ENCODE results near the gene NDUFB6.
"Not testable (repeated sequence)": the region's sequence is repeated elsewhere in the genome, so short reads cannot be mapped to it uniquely, and the experiment has no call there.

Gene NDUFB6

GRCh38 chr9:32533816-32534215 lies 39.1 kb downstream of the NDUFB6 start:
- POLR2A ChIA-PET, result no interaction called here
- CTCF ChIA-PET, result no interaction called here
- TF ChIP-seq TARDBP (IDR thresholded peaks at IDR 0.05), result no peak
- TF ChIP-seq SP1 (IDR thresholded peaks at IDR 0.05), result no peak
- no peak for TF ChIP-seq PKNOX1 (IDR thresholded peaks at IDR 0.05)
- no peak for TF ChIP-seq ELF4 (IDR thresholded peaks at IDR 0.05)
- TF ChIP-seq LEF1 (IDR thresholded peaks at IDR 0.05; ENCODE audit: borderline replicate concordance), result no peak
- DNase-seq (ENCODE audit: extremely low spot score), result no peak

GRCh38 chr9:32533336-32533735 lies 39.6 kb downstream of the NDUFB6 start:
- no peak for DNase-seq (ENCODE audit: extremely low spot score)
- no peak for TF ChIP-seq FOXM1 (IDR thresholded peaks at IDR 0.05; ENCODE audit: borderline replicate concordance)
- TF ChIP-seq TARDBP (IDR thresholded peaks at IDR 0.05), result no peak
- TF ChIP-seq FOXA1 (IDR thresholded peaks at IDR 0.05), result no peak
- TF ChIP-seq FOXK2 (IDR thresholded peaks at IDR 0.05), result no peak
- TF ChIP-seq CTBP1 (IDR thresholded peaks at IDR 0.05; ENCODE audit: borderline replicate concordance), result no peak
- POLR2A ChIA-PET, result no interaction called here
- CTCF ChIA-PET, result no interaction called here

GRCh38 chr9:32526707-32527048 lies 46.3 kb downstream of the NDUFB6 start:
- POLR2A ChIA-PET, result interaction anchor here (1.4 kb wide), 2 partner anchors 25 to 142 kb away, joined by 3 to 7 read pairs; partner anchors contain the start of genes ACO1 and SMIM27
- TF ChIP-seq ZNF384 (IDR thresholded peaks at IDR 0.05) (peak; percentile 77; the same call in 1 of the 2 replicates), ARNT (IDR thresholded peaks at IDR 0.05) (no peak)
- CTCF ChIA-PET, result interaction anchor here (0.6 to 2.8 kb wide), 5 partner anchors 11 to 540 kb away, joined by 3 to 18 read pairs (median 5); no protein-coding TSS in a partner anchor
- no peak for DNase-seq (ENCODE audit: extremely low spot score)

- ChIA-PET POLR2A (interaction anchor here (1.4 kb wide), 2 partner anchors 26 to 142 kb away, joined by 3 to 7 read pairs; partner anchors contain the start of genes ACO1 and SMIM27), CTCF (interaction anchor here (0.6 to 2.8 kb wide), 6 partner anchors 10 to 541 kb away, joined by 3 to 18 read pairs (median 4); no protein-coding TSS in a partner anchor)
- peak; percentile 66 for DNase-seq (ENCODE audit: extremely low spot score)
- TF ChIP-seq BHLHE40 (IDR thresholded peaks at IDR 0.05; ENCODE audit: borderline replicate concordance) (no peak), L3MBTL2 (conservative IDR thresholded peaks at IDR 0.05) (0 out of 2 replicates have a peak, but pooled peaks have one; percentile 22), FOXK2 (IDR thresholded peaks at IDR 0.05) (no peak; the same call in 1 of the 2 replicates), PKNOX1 (IDR thresholded peaks at IDR 0.05) (peak; percentile 71)
Observed at GRCh38 chr9:32526041-32526706, 46.8 kb downstream of the NDUFB6 start, which contains the start of gene RIGI. Gene RIGI, minus strand, starts transcription at chr9:32526196. Its CDS starts 30 bp downstream, at chr9:32526166.

- TF ChIP-seq SP1 (IDR thresholded peaks at IDR 0.05) (no peak), FOXM1 (IDR thresholded peaks at IDR 0.05; ENCODE audit: borderline replicate concordance) (no peak), FOXK2 (IDR thresholded peaks at IDR 0.05) (no peak), ZNF384 (IDR thresholded peaks at IDR 0.05) (no peak), PKNOX1 (IDR thresholded peaks at IDR 0.05) (no peak), ELF4 (IDR thresholded peaks at IDR 0.05) (no peak), HDGF (IDR thresholded peaks at IDR 0.05; ENCODE audit: borderline replicate concordance) (no peak), SUZ12 (IDR thresholded peaks at IDR 0.05) (no peak), L3MBTL2 (conservative IDR thresholded peaks at IDR 0.05) (no peak), NFRKB (IDR thresholded peaks at IDR 0.05) (no peak), BHLHE40 (IDR thresholded peaks at IDR 0.05; ENCODE audit: borderline replicate concordance) (no peak), FOXA1 (IDR thresholded peaks at IDR 0.05) (no peak), TARDBP (IDR thresholded peaks at IDR 0.05) (no peak), CTBP1 (IDR thresholded peaks at IDR 0.05; ENCODE audit: borderline replicate concordance) (no peak), LEF1 (IDR thresholded peaks at IDR 0.05; ENCODE audit: borderline replicate concordance) (no peak), ARNT (IDR thresholded peaks at IDR 0.05) (no peak)
- POLR2A ChIA-PET, result interaction anchor here (0.7 to 1.4 kb wide), 3 partner anchors 25 to 141 kb away, joined by 3 to 7 read pairs (median 3); partner anchors contain the start of genes ACO1 and SMIM27
- CTCF ChIA-PET, result interaction anchor here (1.0 to 2.8 kb wide), 2 partner anchors 54 to 146 kb away, joined by 3 to 18 read pairs; no protein-coding TSS in a partner anchor
- DNase-seq (ENCODE audit: extremely low spot score), result no peak
Observed at GRCh38 chr9:32525709-32526030, 47.3 kb downstream of the NDUFB6 start.

- POLR2A ChIA-PET, result interaction anchor here (0.7 kb wide), 1 partner anchor 26 kb away, joined by 3 read pairs; no protein-coding TSS in a partner anchor
Observed at GRCh38 chr9:32524892-32525708, 47.9 kb downstream of the NDUFB6 start.

GRCh38 chr9:32524558-32524891 lies 48.4 kb downstream of the NDUFB6 start:
- CTCF ChIA-PET; DNase-seq (ENCODE audit: extremely low spot score); POLR2A ChIA-PET: not testable (repeated sequence)

More at GRCh38 chr9:32524892-32525708, 47.9 kb downstream of the NDUFB6 start:
- TF ChIP-seq FOXM1 (IDR thresholded peaks at IDR 0.05; ENCODE audit: borderline replicate concordance) (no peak), SP1 (IDR thresholded peaks at IDR 0.05) (no peak), ELF4 (IDR thresholded peaks at IDR 0.05) (no peak), FOXA1 (IDR thresholded peaks at IDR 0.05) (no peak), CTBP1 (IDR thresholded peaks at IDR 0.05; ENCODE audit: borderline replicate concordance) (no peak), LEF1 (IDR thresholded peaks at IDR 0.05; ENCODE audit: borderline replicate concordance) (no peak), NFRKB (IDR thresholded peaks at IDR 0.05) (no peak), PKNOX1 (IDR thresholded peaks at IDR 0.05) (no peak)
- CTCF ChIA-PET, result interaction anchor here (1.0 to 2.8 kb wide), 2 partner anchors 54 to 146 kb away, joined by 3 to 18 read pairs; no protein-coding TSS in a partner anchor
- DNase-seq (ENCODE audit: extremely low spot score), result no peak
